Right cardiac atrium (tissue), 5 donors: Measurements from ENCODE around the gene USP1. TPM values are rescaled to one million over a fixed set of nuclear protein-coding genes. Genes with fewer than 3 reads are reported as not detected.
A peak's percentile ranks its signal among the peaks of the same experiment; 100 is the strongest.

Experiments used
- ATAC-seq, 2 donors: fragments of 200-7000 bp; cut with Tn5 transposase; one replicate each; pipeline versions ENCODE4 v1.8.0 to v1.9.1; 2020; ENCODE audit warnings: moderate library complexity in 2 of 2, mild to moderate bottlenecking in 1 of 2
- DNase-seq, 3 donors: peaks; one replicate each; pipeline ENCODE4 v3.0.0-alpha.2; 2020
- H3K27ac ChIP-seq: one replicate; pipeline ENCODE4 v1.5.1; 2013; ENCODE audit warnings: mild to moderate bottlenecking, low read length, control low read depth, moderate library complexity
- H3K27me3 ChIP-seq: one replicate; pipeline ENCODE4 v1.6.1; 2013; ENCODE audit not compliant: control insufficient read depth, insufficient read depth
- H3K4me1 ChIP-seq: one replicate; pipeline ENCODE4 v1.6.1; 2013; ENCODE audit warnings: low read length; ENCODE audit not compliant: control insufficient read depth, insufficient read depth
- H3K4me3 ChIP-seq: one replicate; pipeline ENCODE4 v1.5.1; 2013; ENCODE audit warnings: low read length, control low read depth
- H3K9me3 ChIP-seq: one replicate; pipeline ENCODE4 v1.6.1; 2013; ENCODE audit warnings: low read length; ENCODE audit not compliant: control insufficient read depth
- WGBS: extraction: QIAGEN DNeasy Blood & Tissue Kit; methylation state at CpG from one replicate; pipeline ENCODE4 v1.1.7; 2013; 5-methylcytosine and 5-hydroxymethylcytosine counted together
- intact Hi-C, 4 donors: fragments of 100-400 bp; cut with DNase I; formaldehyde crosslinking; loops; one replicate each; pipeline versions ENCODE4 v1.11.0 to v1.14.0; 2022 to 2023
- polyA plus RNA-seq: library from polyadenylated mRNA; stranded (reverse); fragments of 200-250 nt; gene quantifications from one replicate; pipeline ENCODE4 v1.2.3, GENCODE V29; 2013
- total RNA-seq, 4 donors: library from RNA; stranded (reverse); fragmentation: NEBNext Ultra II Directional; extraction: Animal tissue kit (Norgen Biotek cat#: 25700); gene quantifications; one replicate each; pipeline ENCODE4 v1.2.1, GENCODE V29; 2021
- donor health status: healthy with polysubstance abuse.
- donor health status: DM: no; HTN: yes; CAD: no.
- donor health status: DM: no; HTN: no; CAD: no.
- donor health status: DM: no; HTN: yes; CAD: no; lungs with severe emphysema.
- donor health status: DM: yes; HTN: yes; CAD: no.

The USP1 gene
- total and polyA plus RNA-seq, 5 donors: 7.3 to 17.8 (median 17.0) TPM

DNA sequence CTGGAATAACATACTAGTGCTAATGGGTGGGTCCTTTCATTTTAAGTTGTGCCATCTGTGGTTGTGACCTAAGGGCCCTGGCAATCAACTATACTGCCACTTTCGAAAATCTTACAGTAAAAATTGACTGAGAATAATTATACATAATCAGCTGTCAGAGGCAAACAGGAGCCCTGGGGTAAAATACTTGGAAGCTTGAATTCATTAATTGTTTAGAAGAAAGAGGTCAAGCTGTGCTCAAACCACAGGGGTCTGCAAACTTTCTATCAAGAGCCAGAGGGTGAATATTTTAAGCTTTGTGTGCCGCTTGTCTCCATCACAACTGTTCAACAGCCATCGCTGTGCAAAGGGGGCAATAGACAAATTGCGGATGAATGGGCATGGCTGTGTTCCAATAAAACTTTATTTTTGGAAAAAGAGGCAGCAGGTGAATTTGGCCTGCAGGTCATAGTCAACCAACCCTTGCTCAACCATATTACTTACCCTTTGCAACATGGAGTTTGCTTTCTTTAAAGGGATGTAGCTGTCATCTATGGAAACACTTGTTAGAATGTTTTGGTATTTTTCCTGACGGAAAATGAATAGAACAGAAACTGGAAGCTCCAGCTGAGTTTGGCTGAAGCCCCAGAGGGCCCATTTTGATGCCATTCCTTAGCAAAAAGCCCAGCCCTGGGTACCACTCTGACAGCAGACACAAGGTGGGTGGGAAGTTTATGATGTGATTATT lies 35.7 kb upstream of the USP1 start:
- intact Hi-C loops: no loop called here
- Histone ChIP-seq H3K4me1 (no peaks in the 10 kb centered on the region), H3K27ac (no peak overlapping the region), H3K4me3 (no peak overlapping the region), H3K9me3 (no peaks in the 10 kb centered on the region), H3K27me3 (no peaks in the 10 kb centered on the region)
- DNase-seq (no peak), ATAC-seq (no peak)
- WGBS: 80% methylated on average over 5 of the region's 5 CpGs

DNA sequence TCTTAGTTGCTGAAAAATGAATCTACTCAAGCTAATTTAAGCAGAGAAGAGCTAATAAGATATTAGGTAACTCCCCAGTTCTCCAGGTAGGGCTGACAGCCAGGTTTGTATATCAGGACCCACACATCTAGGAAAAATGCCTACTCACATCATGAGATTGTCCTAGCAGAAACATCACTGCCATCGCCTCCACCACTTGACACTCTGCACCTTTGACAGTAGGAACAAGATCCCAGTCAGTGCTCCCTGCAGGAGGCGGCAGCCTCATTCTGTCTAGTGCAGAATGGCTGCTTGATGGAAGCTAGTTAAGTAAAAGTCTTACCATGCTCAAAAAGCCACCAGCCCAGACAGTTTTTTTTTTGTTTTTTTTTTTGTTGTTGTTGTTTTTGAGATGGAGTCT lies 31.6 kb upstream of the USP1 start:
- intact Hi-C loops: loop anchor here in 1 of 4 donors (5.0 kb wide), 1 partner anchor 228 kb away; no protein-coding TSS in a partner anchor
- no peak for DNase-seq
- Histone ChIP-seq H3K4me1 (no peaks in the 10 kb centered on the region), H3K4me3 (no peak overlapping the region), H3K9me3 (no peaks in the 10 kb centered on the region), H3K27ac (no peak overlapping the region), H3K27me3 (no peaks in the 10 kb centered on the region)
- ATAC-seq: no peak
- WGBS: 90% methylated on average over 2 of the region's 2 CpGs

DNA sequence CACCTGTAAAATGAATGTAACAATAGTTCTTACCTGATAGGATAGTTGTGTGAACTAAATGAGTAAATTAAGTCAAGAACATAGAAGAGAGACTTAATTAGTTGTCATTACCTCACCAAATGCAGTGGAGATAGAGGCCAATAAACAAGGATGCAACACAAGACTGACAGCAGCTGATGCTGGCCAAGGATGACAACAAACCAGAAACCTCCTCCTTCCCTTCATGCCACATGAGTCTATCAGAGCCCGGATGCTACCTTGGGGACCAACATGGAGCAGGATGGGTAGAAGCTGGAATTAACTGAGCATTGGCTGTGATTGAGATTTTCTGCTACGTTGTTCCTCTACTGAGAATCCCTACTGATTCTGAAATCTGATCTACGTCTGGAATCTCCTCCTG lies 30.3 kb upstream of the USP1 start:
- Histone ChIP-seq H3K4me3 (no peak overlapping the region), H3K27me3 (no peaks in the 10 kb centered on the region), H3K4me1 (no peaks in the 10 kb centered on the region), H3K9me3 (no peaks in the 10 kb centered on the region), H3K27ac (no peak overlapping the region)
- 77% methylated on average over 3 of the region's 3 CpGs for WGBS
- ATAC-seq: no peak
- no peak for DNase-seq
- intact Hi-C loops: loop anchor here in 2 of 4 donors (2.0 to 5.0 kb wide), 2 partner anchors 229 to 232 kb away; no protein-coding TSS in a partner anchor

DNA sequence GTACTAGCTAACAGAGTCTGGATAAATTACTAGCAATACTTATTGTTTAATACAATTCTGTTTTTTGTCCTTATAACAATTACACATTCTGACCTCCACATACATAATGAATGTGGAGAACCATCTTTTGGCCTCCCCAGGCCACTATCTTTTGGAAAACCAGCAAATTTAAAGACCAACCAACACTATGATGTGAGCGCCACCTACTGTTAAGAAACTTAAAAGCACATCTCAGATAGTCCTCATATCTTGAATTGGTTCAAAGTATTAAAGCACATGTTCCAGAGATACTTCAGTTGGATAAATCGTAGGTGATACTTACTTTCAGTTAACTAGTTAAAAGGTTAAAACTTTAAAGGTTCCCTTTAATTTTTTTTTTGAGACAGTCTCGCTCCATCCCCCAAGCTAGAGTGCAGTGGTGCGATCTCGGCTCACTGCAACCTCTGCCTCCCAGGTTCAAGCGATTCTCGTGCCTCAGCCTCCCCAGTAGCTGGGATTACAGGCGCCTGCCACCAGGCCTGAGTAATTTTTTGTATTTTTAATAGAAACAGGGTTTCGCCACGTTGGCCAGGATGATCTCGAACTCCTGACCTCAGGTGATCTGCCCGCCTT lies 29.3 kb upstream of the USP1 start:
- H3K9me3 ChIP-seq: no peaks in the 10 kb centered on the region
- 70% methylated on average over 12 of the region's 12 CpGs for WGBS
- DNase-seq (no peak), ATAC-seq (peak; percentile 41 to 45)
- no peaks in the 10 kb centered on the region for H3K4me1 ChIP-seq
- no peak overlapping the region for H3K4me3 ChIP-seq
- no peak overlapping the region for H3K27ac ChIP-seq
- no peaks in the 10 kb centered on the region for H3K27me3 ChIP-seq
- intact Hi-C loops: loop anchor here (2.0 to 5.0 kb wide), 2 partner anchors 230 to 233 kb away; no protein-coding TSS in a partner anchor

DNA sequence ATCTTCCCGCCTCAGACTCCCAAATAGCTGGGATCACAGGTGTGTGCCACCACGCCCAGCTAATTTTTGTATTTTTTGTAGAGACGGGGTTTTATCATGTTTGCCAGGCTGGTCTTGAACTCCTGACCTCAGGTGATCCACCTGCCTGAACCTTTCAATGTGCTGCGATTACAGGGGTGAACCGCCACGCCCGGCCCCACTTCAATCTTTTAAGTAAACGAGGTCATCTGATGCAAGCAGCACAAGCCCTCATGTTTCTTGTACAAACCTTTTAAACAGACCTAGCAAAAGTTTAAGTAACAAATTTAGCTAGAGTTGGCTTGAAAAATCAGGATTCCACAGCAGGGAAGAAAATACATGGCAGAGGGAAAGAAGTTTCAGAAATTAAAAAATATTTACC lies 21.2 kb upstream of the USP1 start:
- no peaks in the 10 kb centered on the region for H3K9me3 ChIP-seq
- WGBS: 92% methylated on average over 8 of the region's 8 CpGs
- no peak overlapping the region for H3K4me3 ChIP-seq
- no peaks in the 10 kb centered on the region for H3K27me3 ChIP-seq
- H3K4me1 ChIP-seq: no peaks in the 10 kb centered on the region
- H3K27ac ChIP-seq: no peak overlapping the region
- no peak for ATAC-seq
- intact Hi-C loops: no loop called here
- DNase-seq: no peak

DNA sequence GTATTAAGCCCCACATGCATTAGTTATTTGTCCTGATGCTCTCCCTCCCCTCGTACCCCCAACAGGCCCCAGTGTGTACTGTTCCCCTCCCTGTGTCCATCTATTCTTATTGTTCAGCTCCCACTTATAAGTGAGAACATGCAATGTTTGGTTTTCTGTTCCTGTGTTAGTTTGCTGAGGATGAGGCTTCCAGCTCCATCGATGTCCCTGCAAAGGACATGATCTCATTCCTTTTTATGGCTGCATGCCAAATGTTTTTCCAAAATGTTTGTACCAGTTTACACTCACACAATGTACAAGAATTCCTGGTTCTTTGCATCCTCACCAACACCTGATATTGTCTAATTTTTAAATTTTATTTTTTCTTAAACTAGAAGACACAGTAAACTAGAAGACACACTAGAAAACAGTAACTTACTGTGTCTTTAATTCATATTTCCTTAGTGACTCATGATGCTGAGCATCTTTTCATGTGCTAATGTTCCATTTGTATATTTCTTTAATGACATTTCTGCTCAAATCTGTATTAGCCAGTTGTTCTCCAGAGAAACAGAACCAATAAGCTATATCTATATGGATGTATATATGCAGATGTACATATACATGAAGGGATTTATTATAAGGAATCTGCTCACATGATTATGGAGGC lies 19.4 kb upstream of the USP1 start:
- no peak for ATAC-seq
- intact Hi-C loops: no loop called here
- WGBS: 43% methylated on average over 2 of the region's 2 CpGs
- Histone ChIP-seq H3K4me3 (no peak overlapping the region), H3K4me1 (no peaks in the 10 kb centered on the region), H3K9me3 (no peaks in the 10 kb centered on the region), H3K27ac (no peak overlapping the region), H3K27me3 (no peaks in the 10 kb centered on the region)
- no peak for DNase-seq

DNA sequence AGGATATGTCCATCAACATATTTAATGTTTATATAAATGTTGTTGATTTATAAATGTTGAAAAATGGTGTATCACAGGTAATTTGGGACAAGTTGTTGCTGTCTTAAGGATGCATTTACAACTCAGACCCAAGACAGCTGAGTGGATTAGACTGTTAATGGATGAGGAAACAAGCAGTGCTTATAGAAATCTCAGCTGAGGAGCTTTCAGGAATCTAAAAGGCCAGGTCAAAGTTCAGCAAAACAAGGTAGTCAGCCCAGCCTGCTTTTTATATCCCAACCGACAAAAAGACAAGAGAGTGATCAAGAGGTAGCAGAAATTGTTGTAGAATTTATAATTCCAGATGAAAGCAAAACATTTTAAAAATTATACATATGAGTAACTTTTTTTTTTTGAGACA lies 16.6 kb upstream of the USP1 start:
- Histone ChIP-seq H3K27ac (no peak overlapping the region), H3K27me3 (no peaks in the 10 kb centered on the region), H3K4me3 (no peak overlapping the region), H3K9me3 (no peaks in the 10 kb centered on the region), H3K4me1 (no peaks in the 10 kb centered on the region)
- intact Hi-C loops: no loop called here
- DNase-seq (no peak), ATAC-seq (no peak)
- WGBS: 73% methylated on average over 1 of the region's 1 CpG

DNA sequence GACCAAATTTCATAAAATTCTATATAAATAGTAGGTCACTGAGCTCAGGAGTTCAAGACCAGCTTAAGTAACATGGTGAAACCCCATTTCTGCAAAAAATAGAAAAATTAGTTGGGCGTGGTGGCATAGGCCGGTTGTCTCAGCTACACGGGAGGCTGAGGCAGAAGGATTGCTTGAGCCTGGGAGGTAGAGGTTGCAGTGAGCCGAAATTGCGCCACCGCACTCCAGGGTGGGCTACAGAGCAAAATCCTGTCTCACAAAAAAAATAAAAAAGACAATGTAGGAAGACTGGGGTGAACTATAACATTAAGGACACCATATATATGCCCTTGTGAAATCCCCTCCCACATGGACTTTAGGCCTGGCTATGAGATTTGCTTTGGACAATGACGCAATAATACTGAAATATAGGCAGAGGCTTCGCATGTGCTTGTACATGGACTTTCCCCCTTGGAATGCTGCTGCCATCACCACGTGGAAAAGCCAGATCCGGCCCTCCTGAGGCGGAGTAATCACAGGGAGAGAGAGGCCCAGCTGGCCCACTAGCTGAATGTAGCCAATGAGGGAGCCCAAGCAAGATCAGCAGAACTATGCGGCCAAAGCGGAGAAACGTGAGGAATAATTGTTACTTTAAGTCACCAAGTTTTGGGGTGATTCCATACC lies 13.1 kb upstream of the USP1 start:
- Histone ChIP-seq H3K27me3 (no peaks in the 10 kb centered on the region), H3K27ac (no peak overlapping the region), H3K4me3 (no peak overlapping the region), H3K9me3 (no peaks in the 10 kb centered on the region), H3K4me1 (no peaks in the 10 kb centered on the region)
- no peak for DNase-seq
- WGBS: 92% methylated on average over 14 of the region's 14 CpGs
- intact Hi-C loops: no loop called here
- ATAC-seq: no peak

DNA sequence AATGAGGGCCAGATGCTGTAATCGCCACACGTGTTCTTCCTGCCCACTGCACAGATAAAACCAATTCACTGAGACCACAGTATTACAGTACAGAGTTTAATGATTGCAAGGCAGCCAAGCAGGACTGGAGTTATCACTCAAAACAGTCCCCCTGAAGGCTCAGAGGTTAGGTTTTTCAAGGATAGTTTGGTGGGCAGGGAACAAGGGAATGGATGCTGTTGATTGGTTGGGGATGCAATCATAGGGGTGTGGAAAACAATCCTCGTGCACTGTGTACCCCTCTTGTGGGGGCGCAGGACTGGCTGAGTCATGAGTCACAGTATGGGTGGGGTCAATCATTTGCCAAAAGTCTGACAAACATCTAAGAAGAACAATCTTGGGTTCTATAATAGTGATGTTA lies 12.4 kb upstream of the USP1 start:
- intact Hi-C loops: no loop called here
- WGBS: 71% methylated on average over 4 of the region's 4 CpGs
- Histone ChIP-seq H3K9me3 (no peaks in the 10 kb centered on the region), H3K4me1 (no peaks in the 10 kb centered on the region), H3K27me3 (no peaks in the 10 kb centered on the region), H3K27ac (no peak overlapping the region), H3K4me3 (no peak overlapping the region)
- no peak for ATAC-seq
- no peak for DNase-seq

DNA sequence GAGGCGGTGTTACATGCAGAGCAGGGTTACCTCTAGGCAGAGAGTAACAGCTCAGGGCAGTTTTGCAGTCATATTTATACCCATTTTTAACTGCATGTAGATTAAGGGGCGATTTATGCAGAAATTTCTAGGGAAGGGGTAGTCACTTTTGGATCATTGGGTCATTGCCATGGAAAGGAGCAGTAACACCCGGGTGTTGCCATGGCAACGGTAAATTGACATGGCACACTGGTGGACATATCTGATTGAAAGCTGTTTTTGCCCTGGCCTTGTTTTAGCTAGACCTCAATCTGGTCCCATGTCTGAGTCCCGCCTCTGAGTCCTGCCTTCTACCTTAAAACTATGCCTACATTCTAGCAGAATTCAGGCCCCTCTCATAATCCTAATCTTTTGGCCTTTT lies 11.8 kb upstream of the USP1 start:
- Histone ChIP-seq H3K4me3 (no peak overlapping the region), H3K4me1 (no peaks in the 10 kb centered on the region), H3K27ac (no peak overlapping the region), H3K27me3 (no peaks in the 10 kb centered on the region), H3K9me3 (no peaks in the 10 kb centered on the region)
- ATAC-seq: no peak
- no peak for DNase-seq
- WGBS: 84% methylated on average over 5 of the region's 5 CpGs
- intact Hi-C loops: no loop called here

DNA sequence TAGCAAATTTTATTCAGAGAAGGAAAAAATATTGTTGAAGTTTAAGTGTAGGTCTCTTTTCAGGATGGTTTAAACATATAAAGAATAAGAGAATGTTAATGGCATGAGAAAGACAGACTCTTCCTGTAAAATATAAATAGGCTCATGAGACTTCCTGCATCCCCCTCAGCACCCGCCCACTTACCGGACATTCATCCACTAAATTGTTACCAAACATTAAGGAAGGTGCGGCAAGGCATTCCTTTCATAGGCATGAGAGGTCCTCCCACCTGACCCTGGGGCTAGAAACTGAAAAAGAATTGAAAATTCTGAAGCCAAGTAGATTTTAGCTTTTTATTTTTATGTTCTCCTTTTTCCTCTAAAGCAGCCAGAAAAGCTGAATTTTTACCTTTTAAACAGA lies 10.6 kb upstream of the USP1 start:
- H3K27me3 ChIP-seq: no peaks in the 10 kb centered on the region
- no peak for DNase-seq
- ATAC-seq: no peak
- WGBS: 32% methylated on average over 3 of the region's 3 CpGs
- intact Hi-C loops: no loop called here
- H3K9me3 ChIP-seq: no peaks in the 10 kb centered on the region
- no peak overlapping the region for H3K4me3 ChIP-seq
- H3K27ac ChIP-seq: no peak overlapping the region
- no peaks in the 10 kb centered on the region for H3K4me1 ChIP-seq
